HG02870 (cell line): ENCODE results near the gene PLEKHA7.
A peak's percentile ranks its signal among the peaks of the same experiment; 100 is the strongest.

ENCODE experiments used
- ATAC-seq: cut with Tn5 transposase; IDR thresholded peaks from one replicate; pipeline ENCODE4 v1.9.1; 2021; ENCODE audit warnings: mild to moderate bottlenecking, moderate library complexity; ENCODE audit not compliant: unreplicated experiment

PLEKHA7 gene

DNA sequence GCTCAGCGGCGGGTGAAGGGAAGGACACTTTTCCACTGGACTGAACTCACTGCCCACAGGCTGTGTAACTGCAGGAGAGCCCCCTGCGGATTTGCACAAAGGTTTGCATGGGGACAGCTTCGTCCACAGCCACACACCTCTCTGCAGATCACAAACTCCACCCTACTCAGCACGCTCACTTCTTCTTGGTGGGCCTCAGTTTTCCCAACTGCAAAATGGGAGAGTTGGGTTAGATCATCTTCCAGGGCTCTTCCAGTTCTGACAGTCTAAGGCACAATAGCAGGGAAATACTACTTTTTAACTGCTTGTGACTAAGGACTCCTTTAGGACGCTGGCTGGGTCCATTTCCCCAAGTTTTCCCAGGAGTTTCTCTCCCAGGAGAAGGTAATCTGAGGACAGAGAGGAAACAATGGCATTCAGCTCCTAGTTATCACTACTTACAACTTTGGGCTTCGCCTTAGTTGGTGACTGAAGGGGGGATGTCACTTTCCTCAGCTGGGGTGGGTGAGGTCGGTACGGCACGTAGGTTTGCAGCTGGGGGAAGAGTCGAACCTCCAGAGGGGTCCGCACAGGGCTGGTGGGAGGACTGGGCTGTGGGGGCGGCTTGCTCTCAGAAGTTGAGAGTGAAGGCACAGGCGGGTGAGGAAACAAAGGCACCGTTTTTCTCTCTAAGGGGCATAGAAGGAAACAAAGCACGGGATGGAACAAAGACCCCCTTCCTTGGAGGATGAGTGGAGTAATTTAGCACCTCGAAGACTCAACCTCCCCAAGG lies 220.0 kb downstream of the PLEKHA7 start:
- no peak for ATAC-seq

- ATAC-seq, result no peak
Measured at GRCh38 chr11:16793511-16793910, 220.7 kb downstream of the PLEKHA7 start.

DNA sequence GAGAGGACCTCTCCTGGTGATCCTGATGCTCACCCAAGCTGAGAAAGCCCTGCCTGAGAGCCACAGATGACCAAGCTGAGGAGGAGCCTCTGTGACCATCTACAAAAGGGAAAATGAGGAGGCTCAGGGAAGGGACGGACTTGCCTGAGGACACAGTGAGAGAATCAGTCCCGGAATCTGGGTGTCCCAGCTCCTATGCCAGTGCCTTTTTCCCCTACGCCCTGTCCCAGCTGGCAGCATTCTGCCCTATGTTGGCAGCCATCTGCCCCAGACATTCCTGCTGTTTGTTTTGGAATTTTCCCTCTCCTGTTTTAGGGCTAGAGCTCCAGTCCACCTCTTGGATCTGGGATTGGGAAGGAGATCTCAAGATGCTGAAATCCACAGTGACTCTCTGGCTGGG lies 221.2 kb downstream of the PLEKHA7 start:
- ATAC-seq, result no peak

DNA sequence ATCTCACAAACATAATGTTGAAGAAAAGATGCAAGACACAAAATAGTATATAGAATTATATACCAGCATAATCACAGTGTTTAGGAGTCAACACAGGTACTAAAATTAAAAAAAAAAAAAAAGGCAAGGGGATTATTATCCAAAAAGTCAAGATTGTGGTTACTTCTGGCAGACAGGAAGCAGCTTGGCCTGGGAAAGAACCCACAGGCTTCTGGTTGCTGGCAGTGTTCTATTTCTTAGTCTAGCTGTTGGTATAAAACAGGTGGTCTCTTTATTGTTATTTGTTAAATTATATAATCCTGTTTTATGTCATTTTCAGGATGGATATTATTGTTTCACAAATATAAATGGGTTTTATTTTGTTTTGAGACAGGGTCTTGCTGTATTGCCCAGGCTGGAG lies 221.8 kb downstream of the PLEKHA7 start:
- no peak for ATAC-seq

DNA sequence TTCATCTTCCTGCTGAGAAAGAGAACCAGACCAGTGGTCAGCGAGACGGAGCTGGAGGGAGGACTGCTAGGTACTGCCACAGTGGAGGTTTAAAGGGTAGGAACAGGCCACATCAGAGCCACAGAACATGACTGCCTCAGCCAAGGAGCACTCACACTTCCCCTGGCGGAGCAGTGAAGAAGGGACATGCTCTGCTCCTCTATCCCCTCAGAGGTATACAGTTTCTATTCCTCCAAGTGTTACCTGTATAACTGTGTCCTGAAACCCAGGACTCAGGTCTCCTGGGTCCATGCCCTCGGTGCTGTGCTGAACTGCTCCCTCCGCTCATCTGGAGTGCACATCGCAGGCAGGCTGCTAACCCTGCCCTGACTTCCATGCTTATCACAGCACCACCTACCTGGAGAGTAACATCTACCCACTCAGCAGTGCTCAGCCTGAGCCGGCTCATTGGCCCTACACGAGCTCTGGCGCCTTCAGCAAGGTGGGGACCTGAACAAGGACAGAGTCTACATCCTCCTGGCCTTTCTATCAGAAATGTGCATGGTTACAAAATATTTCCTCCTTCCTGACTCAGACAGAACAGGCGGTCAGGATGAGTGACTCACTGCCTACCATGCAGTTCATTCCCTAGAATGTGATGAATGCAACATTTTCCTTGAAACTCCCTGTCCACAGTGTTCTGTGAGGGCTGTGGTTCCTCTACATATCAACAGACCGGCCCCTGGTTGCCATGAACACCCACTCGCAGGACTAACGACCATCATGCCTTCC lies 222.8 kb downstream of the PLEKHA7 start:
- no peak for ATAC-seq

- ATAC-seq, result no peak
Measured at GRCh38 chr11:16790486-16791190, 223.6 kb downstream of the PLEKHA7 start.

GRCh38 chr11:16789560-16790485 lies 224.4 kb downstream of the PLEKHA7 start:
- ATAC-seq, result no peak

GRCh38 chr11:16789063-16789420 lies 225.2 kb downstream of the PLEKHA7 start:
- ATAC-seq, result no peak

DNA sequence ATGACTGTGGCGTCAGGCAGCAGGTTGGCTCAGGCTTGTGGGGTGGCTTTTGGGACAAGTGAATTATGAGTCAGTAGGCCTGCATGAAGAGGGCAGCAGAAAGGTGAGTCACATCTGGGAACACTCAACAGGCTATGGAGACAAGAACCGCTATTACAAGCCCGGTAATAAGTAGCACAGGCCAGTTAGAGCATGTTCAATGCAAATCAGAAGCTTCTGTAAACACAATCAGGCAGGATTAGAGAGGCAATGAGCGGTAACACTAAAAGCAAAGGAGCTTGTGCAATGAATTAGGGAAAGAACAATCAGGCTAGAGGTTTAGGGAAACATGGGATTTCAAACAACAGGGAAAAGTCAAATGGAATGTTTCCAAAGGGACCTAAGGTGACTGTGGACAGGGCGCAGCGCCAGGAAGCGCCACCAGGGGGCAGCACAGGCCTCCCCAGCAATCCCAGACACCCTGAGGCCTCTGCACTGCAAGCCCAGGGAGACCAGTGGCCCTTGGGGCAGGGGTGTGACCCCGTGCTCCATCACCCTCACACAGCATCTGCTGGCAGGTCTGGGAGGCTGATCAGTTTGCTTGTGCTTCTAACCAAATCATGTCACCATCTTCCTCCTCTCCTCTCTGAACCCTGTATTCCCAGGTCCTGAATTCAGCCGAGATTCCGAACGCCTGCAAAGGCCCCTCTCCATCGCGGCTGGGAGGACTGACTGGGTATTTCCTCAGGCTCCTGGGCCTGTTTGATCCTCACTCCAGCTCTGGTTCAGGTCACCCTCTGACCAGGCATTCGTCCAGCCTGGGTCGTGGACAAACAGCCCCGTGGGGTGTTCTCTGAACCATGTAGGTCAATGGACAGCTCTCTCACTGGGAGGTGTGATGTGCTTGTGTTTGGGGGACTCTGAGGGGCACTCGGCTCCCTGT lies 225.8 kb downstream of the PLEKHA7 start:
- no peak for ATAC-seq

DNA sequence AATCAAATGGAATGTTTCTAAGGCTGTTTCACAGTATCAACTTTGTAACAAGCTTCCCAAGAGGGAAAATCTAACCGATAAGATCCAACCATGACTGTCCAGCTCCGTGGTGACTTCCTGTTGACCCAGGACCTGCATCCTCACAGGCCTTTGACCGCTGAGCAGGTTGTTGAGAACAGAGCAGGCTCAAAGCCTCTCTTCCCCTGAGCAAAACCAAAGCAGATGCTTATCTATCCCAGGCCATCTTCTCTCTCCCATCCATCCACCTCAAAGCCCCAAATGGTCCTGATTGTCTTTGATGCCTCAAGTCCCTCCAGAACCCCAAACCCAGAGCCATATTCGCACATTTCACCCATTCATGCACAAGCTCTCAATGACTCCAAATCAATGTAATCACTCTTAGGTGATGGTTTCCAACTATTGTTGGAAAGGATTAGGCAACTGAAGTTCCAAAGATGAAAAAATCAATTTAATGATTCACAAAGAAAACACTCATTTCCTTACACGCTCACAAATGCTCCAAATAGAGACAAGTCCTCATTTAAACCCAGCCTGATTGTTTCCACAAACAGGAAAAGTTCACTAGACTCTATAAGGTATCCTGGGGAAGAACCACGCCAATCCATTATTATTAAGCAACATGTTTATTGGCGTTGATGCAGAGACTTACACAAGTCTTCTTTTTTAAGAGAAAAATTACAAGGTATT lies 227.0 kb downstream of the PLEKHA7 start:
- no peak for ATAC-seq

DNA sequence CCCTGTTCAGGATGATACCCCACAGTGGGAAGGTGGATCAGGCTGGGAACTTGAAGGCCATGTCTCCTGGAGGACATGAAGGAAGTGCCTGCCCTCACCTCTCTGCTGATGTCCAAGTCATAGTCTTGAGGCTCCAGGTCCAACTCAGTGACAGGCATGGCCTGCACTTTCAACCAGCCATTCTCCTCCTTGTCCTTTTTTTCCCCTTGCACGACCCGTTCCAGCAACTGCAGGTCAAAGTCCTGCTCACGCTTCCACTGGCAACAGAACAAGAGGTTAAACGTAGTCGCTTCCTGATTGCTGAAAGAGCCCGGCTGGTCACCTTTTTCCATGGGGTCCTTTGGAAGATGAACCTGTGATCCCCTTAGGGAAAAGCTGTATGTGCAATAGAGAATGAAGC lies 228.1 kb downstream of the PLEKHA7 start:
- ATAC-seq, result no peak

DNA sequence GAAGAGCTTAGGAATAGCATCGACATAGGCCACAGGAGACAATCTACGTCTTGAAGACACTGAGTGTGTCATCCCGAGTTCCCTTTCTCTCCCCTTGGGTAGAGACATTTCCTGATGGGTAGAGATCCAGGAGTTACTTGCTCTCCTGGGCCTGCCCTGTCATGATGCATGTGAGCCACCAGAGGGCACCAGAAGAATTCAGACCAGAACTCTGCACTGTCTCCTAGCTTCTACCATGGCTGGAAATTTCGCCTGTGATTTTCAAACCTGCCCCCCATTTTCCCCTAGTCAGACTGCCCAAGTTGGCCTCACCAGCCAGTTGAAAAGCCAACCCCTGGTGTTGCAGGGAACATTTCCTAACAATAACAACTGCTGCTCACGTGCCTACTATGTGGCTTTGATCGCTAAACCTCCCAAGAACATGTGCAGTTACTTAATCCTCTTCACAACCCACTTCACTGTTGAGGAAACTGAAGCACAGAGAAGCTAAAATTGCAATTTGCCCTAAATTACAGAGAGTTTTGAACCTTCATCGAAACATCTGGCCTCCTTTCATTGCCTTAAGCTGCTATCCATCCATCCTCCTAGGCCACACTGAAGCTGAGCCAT lies 228.6 kb downstream of the PLEKHA7 start:
- peak; percentile 81 for ATAC-seq

- ATAC-seq, result no peak
Measured at GRCh38 chr11:16784666-16785065, 229.5 kb downstream of the PLEKHA7 start.

DNA sequence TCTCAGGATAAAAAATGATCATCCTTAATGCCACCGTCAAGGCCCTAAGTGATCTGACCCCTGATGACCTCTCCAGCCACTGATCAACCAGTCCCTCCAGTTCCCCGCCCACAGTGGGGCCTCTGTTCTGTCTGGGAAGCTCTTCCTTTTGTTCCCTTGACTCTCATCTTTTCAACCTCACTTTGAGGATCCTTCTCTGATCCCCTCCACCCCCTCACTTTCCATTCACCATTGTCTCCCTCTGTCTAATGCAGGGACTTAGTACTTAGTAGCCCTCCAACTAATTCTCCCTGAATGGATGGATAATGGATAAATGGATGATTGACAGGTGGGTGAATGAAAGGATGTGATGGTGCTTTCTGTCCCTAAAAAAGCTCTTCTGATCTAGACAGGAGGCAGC lies 230.1 kb downstream of the PLEKHA7 start:
- no peak for ATAC-seq

DNA sequence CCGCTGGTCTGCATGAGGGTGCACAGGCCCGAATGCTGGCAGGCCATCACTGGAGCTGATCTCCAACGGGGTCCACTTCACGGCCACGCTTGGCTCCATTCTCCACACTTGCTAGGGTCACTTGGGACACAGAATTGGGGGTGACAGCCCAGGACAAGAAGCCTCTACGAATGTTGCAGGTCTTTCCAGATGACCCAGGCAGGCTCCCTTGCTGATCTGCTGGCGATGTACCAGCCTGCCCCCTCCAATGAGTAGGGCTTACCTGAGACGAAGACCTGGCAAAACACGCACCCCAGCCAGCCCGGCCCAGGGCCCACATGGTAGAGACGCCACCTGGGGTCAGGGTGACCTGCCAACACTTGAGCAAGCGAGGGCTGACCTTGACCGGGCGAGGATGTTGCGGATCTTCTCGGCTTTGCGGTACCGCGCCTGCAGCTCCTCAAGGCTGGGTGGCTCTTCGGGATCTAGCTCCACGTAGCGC lies 230.9 kb downstream of the PLEKHA7 start:
- ATAC-seq, result no peak

GRCh38 chr11:16781936-16782919 lies 232.0 kb downstream of the PLEKHA7 start:
- no peak for ATAC-seq
